Measurements from ENCODE around the gene SLC20A1.
"Not testable (repeated sequence)": the region's sequence is repeated elsewhere in the genome, so short reads cannot be mapped to it uniquely, and the experiment has no call there.

The SLC20A1 gene

DNA sequence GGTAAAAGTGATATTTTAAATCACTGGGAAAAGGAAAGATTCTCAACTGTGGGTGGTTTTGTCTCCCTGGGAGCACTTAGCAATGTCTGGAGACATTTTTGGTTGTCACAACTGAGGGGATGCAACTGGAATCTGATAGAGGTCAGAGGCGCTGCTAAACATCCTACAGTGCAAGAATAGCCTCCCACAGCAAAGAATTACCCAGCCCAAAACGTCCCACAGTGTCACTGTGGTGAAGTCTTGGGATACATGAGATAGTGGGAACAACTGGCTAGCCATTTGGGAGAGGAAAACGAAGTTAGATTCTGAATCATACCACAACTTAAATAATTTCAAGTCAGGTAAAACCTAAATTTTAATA lies 38.7 kb downstream of the SLC20A1 start:
- no peak for DNase-seq

DNA sequence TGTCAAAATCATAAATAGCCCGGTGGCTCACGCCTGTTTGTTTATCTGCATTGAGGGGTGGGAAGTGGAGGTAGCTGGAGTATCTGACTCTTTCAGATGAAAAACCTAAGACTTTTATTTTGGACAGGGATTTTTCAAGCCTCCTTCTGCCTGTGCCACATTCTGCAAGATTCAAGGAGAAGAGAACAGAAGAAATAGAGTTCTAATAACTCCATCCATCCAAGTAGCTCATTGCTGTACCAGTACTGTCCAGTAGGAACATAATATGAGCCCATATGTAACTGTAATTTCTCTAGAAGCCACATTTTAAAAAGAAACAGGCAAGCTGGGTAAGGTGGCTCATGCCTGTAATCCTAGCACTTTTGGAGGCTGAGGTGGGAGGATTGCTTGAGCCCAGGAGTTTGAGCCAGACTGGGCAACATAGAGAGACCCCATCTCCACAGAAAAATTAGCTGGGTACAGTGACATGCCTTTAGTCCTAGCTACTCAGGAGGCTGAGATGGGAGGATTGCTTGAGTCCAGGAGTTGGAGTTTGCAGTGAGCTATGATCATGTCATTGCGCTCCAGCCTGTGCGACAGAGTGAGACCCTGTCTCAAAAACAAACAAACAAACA lies 39.6 kb downstream of the SLC20A1 start:
- no peak for DNase-seq

GRCh38 chr2:112686348-112687217 lies 40.8 kb downstream of the SLC20A1 start:
- no peak for DNase-seq

GRCh38 chr2:112687522-112687921 lies 41.8 kb downstream of the SLC20A1 start:
- DNase-seq = no peak

DNA sequence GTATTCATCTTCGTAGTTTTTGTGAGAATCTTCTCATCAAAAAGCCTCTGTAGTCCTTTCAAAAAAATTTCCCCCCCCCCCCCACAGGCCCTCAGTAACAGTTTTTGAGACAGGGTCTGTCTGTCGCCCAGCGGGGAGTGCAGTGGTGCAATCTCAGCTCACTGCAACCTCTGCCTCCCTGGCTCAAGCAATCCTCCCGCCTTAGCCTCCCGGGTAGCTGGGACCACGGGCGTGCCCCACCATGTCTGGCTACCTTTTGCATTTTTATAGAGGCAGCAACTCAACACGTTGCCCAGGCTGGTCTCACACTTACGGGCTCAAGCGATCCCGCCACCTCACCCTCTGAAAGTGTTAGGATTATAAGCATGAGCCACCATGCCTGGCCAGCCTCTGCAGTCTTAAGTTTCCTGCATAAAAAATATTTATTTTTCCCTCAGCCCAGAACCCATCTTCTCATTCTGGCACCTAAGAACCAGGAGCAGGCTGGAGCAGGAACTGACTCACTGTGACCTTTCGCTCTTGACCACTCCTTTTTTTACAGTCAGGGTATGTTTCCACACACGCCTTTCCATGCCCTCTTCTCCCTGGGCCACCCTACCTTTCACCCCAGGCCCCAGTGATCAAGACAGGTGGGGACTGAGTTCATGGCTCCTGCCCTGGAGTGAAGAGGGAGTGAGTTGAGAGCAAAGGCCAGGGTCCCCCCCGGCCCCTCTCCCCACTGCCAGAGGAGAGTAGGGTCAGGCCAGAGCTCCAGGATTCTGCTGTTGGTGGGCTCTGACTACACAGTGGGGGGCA lies 42.5 kb downstream of the SLC20A1 start:
- no peak for DNase-seq

DNA sequence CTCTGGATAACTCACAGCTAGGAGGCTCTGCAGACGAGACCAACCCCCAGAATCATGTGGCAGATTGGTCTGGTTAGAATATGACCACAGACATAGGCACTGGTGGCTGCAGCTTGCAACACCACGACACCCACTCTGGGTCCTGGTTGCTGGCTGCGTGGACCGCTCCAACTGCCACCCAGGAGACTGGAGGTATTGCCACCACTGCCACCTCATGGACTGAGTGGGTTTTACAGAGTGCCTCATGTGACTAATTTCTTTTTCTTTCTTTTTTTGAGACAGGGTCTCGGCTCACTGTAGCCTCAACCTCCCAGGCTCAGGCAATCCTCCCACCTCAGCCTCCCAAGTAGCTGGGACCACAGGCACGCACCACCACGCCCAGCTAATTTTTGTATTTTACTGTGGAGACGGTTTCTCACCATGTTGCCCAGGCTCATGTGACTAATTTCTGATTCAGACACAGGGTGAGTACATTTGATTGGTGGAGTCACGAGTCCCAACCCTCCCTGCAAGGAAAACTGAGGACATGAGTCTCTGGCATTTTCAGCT lies 45.2 kb downstream of the SLC20A1 start:
- peak; percentile 77 for DNase-seq

GRCh38 chr2:112691881-112692281 lies 46.1 kb downstream of the SLC20A1 start:
- no peak for DNase-seq

DNA sequence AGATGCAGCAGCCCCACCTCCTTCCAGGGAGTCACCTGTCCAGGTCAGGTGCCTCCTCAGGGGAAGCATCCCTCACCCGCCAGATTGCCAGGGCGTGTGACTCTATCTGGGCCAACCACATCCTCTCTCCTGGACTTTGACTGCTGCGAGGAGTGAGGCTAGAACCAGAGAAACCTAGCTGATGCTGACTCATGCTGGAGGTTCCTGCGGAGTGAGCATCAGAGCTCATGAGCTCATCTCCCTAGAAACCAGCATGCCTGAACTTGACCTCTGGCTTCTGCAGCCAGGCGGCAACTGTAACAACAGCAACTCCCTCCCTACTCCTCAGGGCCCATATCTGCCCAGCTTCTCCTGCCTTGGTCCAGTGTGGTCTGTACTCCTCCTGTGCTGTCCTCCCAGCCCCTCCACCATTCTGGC lies 46.8 kb downstream of the SLC20A1 start:
- DNase-seq = peak; percentile 64

- DNase-seq = no peak
Observed at GRCh38 chr2:112692918-112693317, 47.2 kb downstream of the SLC20A1 start.

GRCh38 chr2:112693596-112693995 lies 47.9 kb downstream of the SLC20A1 start:
- DNase-seq = no peak

- DNase-seq = no peak
Observed at GRCh38 chr2:112694182-112694581, 48.4 kb downstream of the SLC20A1 start.

GRCh38 chr2:112698834-112699515 lies 53.2 kb downstream of the SLC20A1 start:
- DNase-seq = no peak

GRCh38 chr2:112699984-112700667 lies 54.4 kb downstream of the SLC20A1 start:
- no peak for DNase-seq

- DNase-seq = no peak
Observed at GRCh38 chr2:112701052-112701451, 55.3 kb downstream of the SLC20A1 start.

GRCh38 chr2:112703684-112704083 lies 57.9 kb downstream of the SLC20A1 start:
- no peak for DNase-seq

DNA sequence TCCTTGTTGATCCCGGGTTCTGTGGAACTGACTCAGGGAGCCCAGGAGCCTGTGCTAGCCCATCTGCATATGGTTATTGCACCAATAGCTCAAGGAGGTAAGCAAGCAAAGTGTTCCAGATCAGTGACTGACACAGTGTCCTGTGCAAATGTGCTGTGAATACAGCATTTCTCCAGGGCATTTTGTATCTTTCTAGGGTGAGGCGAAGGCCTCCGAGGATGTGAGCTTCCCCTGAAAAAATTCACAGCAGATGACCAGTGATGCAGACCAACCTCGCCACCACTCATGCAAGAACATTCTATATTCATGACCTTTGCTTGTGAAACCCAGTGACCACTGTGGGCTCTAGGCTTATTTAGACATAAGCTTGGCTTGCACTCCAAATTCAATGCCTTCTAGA lies 59.8 kb downstream of the SLC20A1 start:
- no peak for DNase-seq

DNA sequence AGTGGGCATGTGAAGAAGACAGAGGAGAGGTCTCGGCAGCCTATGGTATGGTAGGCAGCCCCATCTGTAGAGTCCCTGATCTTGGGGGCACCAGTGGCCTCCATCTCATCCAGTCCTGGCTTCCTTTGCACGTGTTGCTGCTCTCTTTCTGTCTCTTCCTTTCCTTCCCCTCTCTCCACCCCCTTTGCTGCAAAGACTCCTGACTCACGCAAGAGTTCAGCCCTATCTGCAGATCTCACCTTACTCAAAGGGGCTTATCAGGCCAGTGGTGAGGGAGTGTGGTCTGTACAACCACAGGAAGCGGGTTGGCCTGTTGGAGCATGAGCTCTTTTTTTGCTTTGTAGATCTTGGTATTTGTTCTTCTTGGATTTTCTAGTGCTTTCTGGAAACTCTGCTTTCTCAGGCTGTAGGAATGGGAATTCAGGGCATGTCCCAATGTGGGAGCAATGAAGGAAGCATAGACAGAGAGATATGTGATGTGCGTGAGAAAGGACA lies 60.5 kb downstream of the SLC20A1 start:
- peak; percentile 53 for DNase-seq

DNA sequence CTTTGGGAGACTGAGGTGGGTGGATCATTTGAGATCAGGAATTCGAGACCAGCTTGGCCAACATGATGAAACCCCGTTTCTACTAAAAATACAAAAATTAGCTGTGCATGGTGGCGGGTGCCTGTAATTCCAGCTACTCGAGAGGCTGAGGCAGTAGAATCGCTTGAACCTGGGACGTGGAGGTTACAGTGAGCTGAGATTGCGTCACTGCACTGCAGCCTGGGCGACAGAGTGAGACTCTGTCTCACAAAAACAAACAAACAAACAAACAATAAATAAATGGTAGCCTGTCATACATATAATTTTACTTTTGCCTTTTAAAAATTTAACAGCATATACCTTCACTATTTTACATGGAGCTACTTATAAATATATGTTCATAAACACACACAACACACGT lies 61.2 kb downstream of the SLC20A1 start:
- not testable (repeated sequence) for DNase-seq

- DNase-seq = no peak
Observed at GRCh38 chr2:112708968-112709367, 63.2 kb downstream of the SLC20A1 start.

- no peak for DNase-seq
Observed at GRCh38 chr2:112709703-112710102, 64.0 kb downstream of the SLC20A1 start.

- DNase-seq = no peak
Observed at GRCh38 chr2:112710956-112711750, 65.4 kb downstream of the SLC20A1 start.
